ENCODE data around the gene KCNK1. TPM values are rescaled to one million over a fixed set of nuclear protein-coding genes. Genes with fewer than 3 reads are reported as not detected.
"Not testable (repeated sequence)": the region's sequence is repeated elsewhere in the genome, so short reads cannot be mapped to it uniquely, and the experiment has no call there.

Gene KCNK1
- total and polyA plus RNA-seq, 4 donors: 10.5 to 13.2 (median 12.0) TPM

GRCh38 chr1:233615571-233615970 is 1.7 kb downstream of the KCNK1 start:
- H3K4me3 ChIP-seq (ENCODE audit: low read depth, low read length): no peak overlapping the region
- no peak for DNase-seq (ENCODE audit: low read depth in 4 of 6, low spot score in 6 of 6)
- H3K27ac ChIP-seq (ENCODE audit: low read depth, low read length): no peak overlapping the region
- peaks cover 14% of the 10 kb centered on the region for H3K27me3 ChIP-seq (ENCODE audit: control insufficient read depth, insufficient read depth, low read length)
- H3K9me3 ChIP-seq (ENCODE audit: control insufficient read depth, insufficient read depth, low read length): no peaks in the 10 kb centered on the region
- peaks cover 17% of the 10 kb centered on the region for H3K4me1 ChIP-seq (ENCODE audit: control insufficient read depth, insufficient read depth, low read length)
- 100% methylated on average over 1 of the region's 3 CpGs for WGBS (ENCODE audit: insufficient coverage)
- H3K36me3 ChIP-seq (ENCODE audit: control insufficient read depth, insufficient read depth, low read length): no peaks in the 10 kb centered on the region

DNA sequence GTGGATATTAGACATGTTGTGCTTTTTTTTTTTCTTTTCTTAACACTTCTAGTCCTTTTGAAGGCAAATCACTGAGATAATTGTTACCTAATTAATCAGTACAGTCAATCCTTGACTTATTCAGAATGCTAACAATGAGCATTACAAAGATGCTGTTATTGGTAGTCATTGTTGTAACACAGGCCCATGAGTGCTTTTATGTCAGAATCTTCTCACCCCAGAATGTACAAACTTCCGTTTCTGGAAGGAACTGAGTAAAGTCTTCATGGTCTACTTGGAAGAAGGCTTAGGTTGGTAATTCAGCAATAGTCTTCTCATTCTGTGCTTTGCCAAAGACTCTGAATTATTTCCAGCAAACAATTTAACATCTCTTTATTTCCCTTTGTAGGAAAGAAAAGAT is 3.1 kb downstream of the KCNK1 start:
- Histone ChIP-seq H3K4me1 (ENCODE audit: control insufficient read depth, insufficient read depth, low read length) (peaks cover 17% of the 10 kb centered on the region), H3K27ac (ENCODE audit: low read depth, low read length) (no peak overlapping the region), H3K4me3 (ENCODE audit: low read depth, low read length) (no peak overlapping the region), H3K9me3 (ENCODE audit: control insufficient read depth, insufficient read depth, low read length) (no peaks in the 10 kb centered on the region), H3K27me3 (ENCODE audit: control insufficient read depth, insufficient read depth, low read length) (peaks cover 14% of the 10 kb centered on the region), H3K36me3 (ENCODE audit: control insufficient read depth, insufficient read depth, low read length) (no peaks in the 10 kb centered on the region)
- WGBS (ENCODE audit: insufficient coverage): no CpG with 5 or more reads among the region's 1 CpG
- DNase-seq (ENCODE audit: low read depth in 4 of 6, low spot score in 6 of 6): no peak

DNA sequence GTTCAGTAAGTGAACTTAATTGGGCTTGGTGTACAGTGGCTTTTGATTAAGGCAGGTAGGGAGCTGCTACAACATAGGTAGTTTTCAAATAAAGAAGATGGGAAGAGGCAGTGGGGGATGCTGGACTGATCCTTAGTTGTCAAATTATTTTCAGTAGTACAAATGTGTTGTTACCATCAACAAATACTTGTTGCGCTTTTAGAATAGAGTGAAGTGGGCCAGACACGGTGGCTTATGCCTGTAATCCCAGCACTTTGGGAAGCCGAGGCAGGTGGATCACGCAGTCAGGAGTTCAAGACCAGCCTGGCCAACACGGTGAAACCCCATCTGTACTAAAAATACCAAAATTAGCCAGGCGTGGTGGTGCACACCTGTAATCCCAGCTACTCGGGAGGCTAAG is 5.5 kb downstream of the KCNK1 start:
- H3K36me3 ChIP-seq (ENCODE audit: control insufficient read depth, insufficient read depth, low read length); H3K9me3 ChIP-seq (ENCODE audit: control insufficient read depth, insufficient read depth, low read length); H3K27me3 ChIP-seq (ENCODE audit: control insufficient read depth, insufficient read depth, low read length); H3K4me3 ChIP-seq (ENCODE audit: low read depth, low read length); H3K27ac ChIP-seq (ENCODE audit: low read depth, low read length); DNase-seq (ENCODE audit: low read depth in 4 of 6, low spot score in 6 of 6): not testable (repeated sequence)
- H3K4me1 ChIP-seq (ENCODE audit: control insufficient read depth, insufficient read depth, low read length): peaks cover 10% of the 10 kb centered on the region
- 100% methylated on average over 4 of the region's 7 CpGs for WGBS (ENCODE audit: insufficient coverage)

DNA sequence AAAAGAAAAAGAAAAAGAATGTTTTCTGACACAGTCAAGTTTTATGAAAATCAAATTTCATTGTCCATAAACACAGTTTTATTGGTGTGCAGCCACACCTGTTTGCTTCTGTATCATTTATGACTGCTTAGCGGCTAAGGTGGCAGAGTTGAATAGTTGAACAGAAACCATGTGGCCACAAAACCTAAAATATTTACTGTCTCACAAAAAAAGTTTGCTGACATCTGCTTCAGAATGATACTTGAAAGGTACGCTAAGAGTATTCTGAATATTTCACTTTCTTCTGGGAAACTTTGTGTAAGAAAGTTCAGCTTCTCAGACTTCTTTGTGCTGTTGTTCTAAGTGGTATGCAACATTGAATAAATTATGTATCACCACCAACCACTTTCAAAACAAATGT is 6.2 kb downstream of the KCNK1 start:
- H3K27ac ChIP-seq (ENCODE audit: low read depth, low read length): no peak overlapping the region
- WGBS (ENCODE audit: insufficient coverage): no CpG with 5 or more reads among the region's 2 CpGs
- no peaks in the 10 kb centered on the region for H3K9me3 ChIP-seq (ENCODE audit: control insufficient read depth, insufficient read depth, low read length)
- peaks cover 4% of the 10 kb centered on the region for H3K4me1 ChIP-seq (ENCODE audit: control insufficient read depth, insufficient read depth, low read length)
- H3K27me3 ChIP-seq (ENCODE audit: control insufficient read depth, insufficient read depth, low read length): peaks cover 3% of the 10 kb centered on the region
- DNase-seq (ENCODE audit: low read depth in 4 of 6, low spot score in 6 of 6): no peak
- no peaks in the 10 kb centered on the region for H3K36me3 ChIP-seq (ENCODE audit: control insufficient read depth, insufficient read depth, low read length)
- H3K4me3 ChIP-seq (ENCODE audit: low read depth, low read length): no peak overlapping the region

- no peak overlapping the region for H3K27ac ChIP-seq (ENCODE audit: low read depth, low read length)
- WGBS (ENCODE audit: insufficient coverage): 50% methylated on average over 1 of the region's 3 CpGs
- H3K27me3 ChIP-seq (ENCODE audit: control insufficient read depth, insufficient read depth, low read length): no peaks in the 10 kb centered on the region
- no peak overlapping the region for H3K4me3 ChIP-seq (ENCODE audit: low read depth, low read length)
- no peak for DNase-seq (ENCODE audit: low read depth in 4 of 6, low spot score in 6 of 6)
- no peaks in the 10 kb centered on the region for H3K4me1 ChIP-seq (ENCODE audit: control insufficient read depth, insufficient read depth, low read length)
- H3K36me3 ChIP-seq (ENCODE audit: control insufficient read depth, insufficient read depth, low read length): no peaks in the 10 kb centered on the region
- H3K9me3 ChIP-seq (ENCODE audit: control insufficient read depth, insufficient read depth, low read length): no peaks in the 10 kb centered on the region
These were observed 8.0 kb downstream of the KCNK1 start for GRCh38 chr1:233621923-233622322.

DNA sequence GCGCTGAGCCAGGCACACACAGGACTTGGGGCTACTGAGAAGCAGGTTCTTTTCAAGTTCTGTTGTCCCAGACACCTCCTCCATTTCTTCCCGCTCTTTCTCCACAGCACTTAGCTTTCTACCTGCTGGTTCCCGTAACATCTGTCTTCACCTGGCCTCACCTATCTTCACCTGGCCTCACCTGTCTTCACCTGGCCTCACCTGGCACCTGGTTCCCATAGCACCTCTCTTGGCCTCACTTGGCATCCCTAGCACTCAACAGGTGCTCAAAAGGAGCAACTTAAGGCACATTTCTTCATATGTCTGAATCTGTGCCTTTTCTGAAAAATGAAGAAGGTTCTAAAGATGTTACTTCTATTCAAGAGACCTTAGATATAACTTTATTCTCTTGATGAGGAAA is 10.4 kb downstream of the KCNK1 start:
- no peaks in the 10 kb centered on the region for H3K36me3 ChIP-seq (ENCODE audit: control insufficient read depth, insufficient read depth, low read length)
- 100% methylated on average over 3 of the region's 3 CpGs for WGBS (ENCODE audit: insufficient coverage)
- no peaks in the 10 kb centered on the region for H3K27me3 ChIP-seq (ENCODE audit: control insufficient read depth, insufficient read depth, low read length)
- no peaks in the 10 kb centered on the region for H3K9me3 ChIP-seq (ENCODE audit: control insufficient read depth, insufficient read depth, low read length)
- no peaks in the 10 kb centered on the region for H3K4me1 ChIP-seq (ENCODE audit: control insufficient read depth, insufficient read depth, low read length)
- no peak for DNase-seq (ENCODE audit: low read depth in 4 of 6, low spot score in 6 of 6)
- H3K4me3 ChIP-seq (ENCODE audit: low read depth, low read length): no peak overlapping the region
- H3K27ac ChIP-seq (ENCODE audit: low read depth, low read length): no peak overlapping the region

DNA sequence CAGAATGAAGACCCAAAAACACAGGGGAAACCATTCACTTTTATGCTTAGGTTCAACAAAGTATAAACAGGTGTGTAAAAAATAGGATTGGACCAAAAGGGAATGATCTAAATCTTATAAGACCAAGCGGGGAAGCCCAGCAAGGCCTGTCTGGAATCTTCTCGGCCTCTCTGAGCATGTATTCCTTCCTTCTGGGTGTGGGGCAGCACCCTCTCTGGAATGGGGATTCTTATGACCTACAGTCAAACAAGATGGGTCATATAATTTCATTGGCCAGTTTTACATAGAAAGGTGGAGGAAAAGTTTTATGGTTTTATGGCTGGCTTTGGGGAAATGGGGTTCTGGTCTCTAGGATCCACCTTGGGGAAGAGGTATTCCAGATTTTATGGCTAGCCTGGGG is 11.2 kb downstream of the KCNK1 start:
- no peak overlapping the region for H3K27ac ChIP-seq (ENCODE audit: low read depth, low read length)
- no peaks in the 10 kb centered on the region for H3K9me3 ChIP-seq (ENCODE audit: control insufficient read depth, insufficient read depth, low read length)
- no peak for DNase-seq (ENCODE audit: low read depth in 4 of 6, low spot score in 6 of 6)
- no peaks in the 10 kb centered on the region for H3K4me1 ChIP-seq (ENCODE audit: control insufficient read depth, insufficient read depth, low read length)
- H3K36me3 ChIP-seq (ENCODE audit: control insufficient read depth, insufficient read depth, low read length): no peaks in the 10 kb centered on the region
- WGBS (ENCODE audit: insufficient coverage): 93% methylated on average over 2 of the region's 2 CpGs
- H3K27me3 ChIP-seq (ENCODE audit: control insufficient read depth, insufficient read depth, low read length): no peaks in the 10 kb centered on the region
- H3K4me3 ChIP-seq (ENCODE audit: low read depth, low read length): no peak overlapping the region

DNA sequence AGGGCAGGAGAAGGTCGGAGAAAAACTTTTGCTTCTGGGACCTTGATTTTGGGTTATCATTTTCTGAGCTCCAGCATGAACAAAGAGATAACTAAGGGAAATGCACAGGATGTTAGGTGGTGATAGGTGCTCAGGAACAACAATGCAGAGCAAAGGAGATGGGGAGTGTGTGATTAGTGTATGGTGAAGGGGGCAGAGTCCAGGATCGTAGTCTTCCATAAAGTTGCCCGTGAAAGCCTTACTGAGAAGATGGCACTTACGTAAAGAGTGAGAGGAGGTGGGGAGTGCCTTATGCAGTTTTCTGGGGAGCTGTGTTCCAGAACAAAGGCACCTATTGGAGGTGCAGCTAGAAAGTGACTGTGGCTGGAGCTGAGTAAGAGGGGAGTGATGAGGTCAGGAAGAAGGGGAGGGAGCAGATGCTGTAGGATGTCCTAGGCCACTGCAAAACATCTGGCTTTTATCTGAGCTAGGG is 11.6 kb downstream of the KCNK1 start:
- H3K4me1 ChIP-seq (ENCODE audit: control insufficient read depth, insufficient read depth, low read length): no peaks in the 10 kb centered on the region
- H3K27me3 ChIP-seq (ENCODE audit: control insufficient read depth, insufficient read depth, low read length): no peaks in the 10 kb centered on the region
- no peaks in the 10 kb centered on the region for H3K9me3 ChIP-seq (ENCODE audit: control insufficient read depth, insufficient read depth, low read length)
- no peaks in the 10 kb centered on the region for H3K36me3 ChIP-seq (ENCODE audit: control insufficient read depth, insufficient read depth, low read length)
- no peak overlapping the region for H3K4me3 ChIP-seq (ENCODE audit: low read depth, low read length)
- DNase-seq (ENCODE audit: low read depth in 4 of 6, low spot score in 6 of 6): no peak
- H3K27ac ChIP-seq (ENCODE audit: low read depth, low read length): no peak overlapping the region
- 83% methylated on average over 4 of the region's 4 CpGs for WGBS (ENCODE audit: insufficient coverage)

DNA sequence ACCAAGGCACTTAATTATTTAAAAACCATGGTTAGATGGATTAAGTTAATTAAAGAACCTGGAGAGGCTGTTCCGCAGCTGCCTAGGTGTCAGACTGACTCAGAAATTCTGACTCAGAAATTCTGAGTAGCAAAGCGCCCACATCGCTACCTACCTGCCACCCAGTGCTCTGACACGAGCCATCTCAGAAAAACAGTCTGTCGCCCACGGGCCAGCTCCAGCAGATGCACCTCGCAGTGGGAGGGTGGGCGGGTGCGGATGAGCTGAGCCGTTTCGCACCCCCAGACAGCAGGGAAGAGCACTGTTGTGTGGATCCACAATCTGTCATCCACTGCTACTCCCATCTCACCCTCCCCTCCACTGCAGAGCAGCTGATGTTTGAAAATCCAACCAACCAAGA is 13.5 kb downstream of the KCNK1 start:
- Histone ChIP-seq H3K4me1 (ENCODE audit: control insufficient read depth, insufficient read depth, low read length) (no peaks in the 10 kb centered on the region), H3K4me3 (ENCODE audit: low read depth, low read length) (no peak overlapping the region), H3K27ac (ENCODE audit: low read depth, low read length) (no peak overlapping the region), H3K36me3 (ENCODE audit: control insufficient read depth, insufficient read depth, low read length) (no peaks in the 10 kb centered on the region), H3K27me3 (ENCODE audit: control insufficient read depth, insufficient read depth, low read length) (no peaks in the 10 kb centered on the region), H3K9me3 (ENCODE audit: control insufficient read depth, insufficient read depth, low read length) (no peaks in the 10 kb centered on the region)
- WGBS (ENCODE audit: insufficient coverage): 80% methylated on average over 5 of the region's 11 CpGs
- peak in 1 of 6 donors; percentile 63 for DNase-seq (ENCODE audit: low read depth in 4 of 6, low spot score in 6 of 6)

- H3K4me3 ChIP-seq (ENCODE audit: low read depth, low read length): no peak overlapping the region
- no peaks in the 10 kb centered on the region for H3K9me3 ChIP-seq (ENCODE audit: control insufficient read depth, insufficient read depth, low read length)
- H3K4me1 ChIP-seq (ENCODE audit: control insufficient read depth, insufficient read depth, low read length): no peaks in the 10 kb centered on the region
- 89% methylated on average over 3 of the region's 4 CpGs for WGBS (ENCODE audit: insufficient coverage)
- H3K27ac ChIP-seq (ENCODE audit: low read depth, low read length): no peak overlapping the region
- no peaks in the 10 kb centered on the region for H3K27me3 ChIP-seq (ENCODE audit: control insufficient read depth, insufficient read depth, low read length)
- no peaks in the 10 kb centered on the region for H3K36me3 ChIP-seq (ENCODE audit: control insufficient read depth, insufficient read depth, low read length)
- DNase-seq (ENCODE audit: low read depth in 4 of 6, low spot score in 6 of 6): no peak
These were observed 13.9 kb downstream of the KCNK1 start for GRCh38 chr1:233627823-233628222.

All from spinal cord (tissue), 10 donors.